Inflammatory macrophage treated with lipopolysaccharide for 4 hours (primary cell): ENCODE measurements around the gene UBE2U.
"Not testable (repeated sequence)": the region's sequence is repeated elsewhere in the genome, so short reads cannot be mapped to it uniquely, and the experiment has no call there.

Source experiments
- DNase-seq: peaks from one replicate; pipeline ENCODE4 v3.0.0-alpha.2; 2020

Gene UBE2U

DNA sequence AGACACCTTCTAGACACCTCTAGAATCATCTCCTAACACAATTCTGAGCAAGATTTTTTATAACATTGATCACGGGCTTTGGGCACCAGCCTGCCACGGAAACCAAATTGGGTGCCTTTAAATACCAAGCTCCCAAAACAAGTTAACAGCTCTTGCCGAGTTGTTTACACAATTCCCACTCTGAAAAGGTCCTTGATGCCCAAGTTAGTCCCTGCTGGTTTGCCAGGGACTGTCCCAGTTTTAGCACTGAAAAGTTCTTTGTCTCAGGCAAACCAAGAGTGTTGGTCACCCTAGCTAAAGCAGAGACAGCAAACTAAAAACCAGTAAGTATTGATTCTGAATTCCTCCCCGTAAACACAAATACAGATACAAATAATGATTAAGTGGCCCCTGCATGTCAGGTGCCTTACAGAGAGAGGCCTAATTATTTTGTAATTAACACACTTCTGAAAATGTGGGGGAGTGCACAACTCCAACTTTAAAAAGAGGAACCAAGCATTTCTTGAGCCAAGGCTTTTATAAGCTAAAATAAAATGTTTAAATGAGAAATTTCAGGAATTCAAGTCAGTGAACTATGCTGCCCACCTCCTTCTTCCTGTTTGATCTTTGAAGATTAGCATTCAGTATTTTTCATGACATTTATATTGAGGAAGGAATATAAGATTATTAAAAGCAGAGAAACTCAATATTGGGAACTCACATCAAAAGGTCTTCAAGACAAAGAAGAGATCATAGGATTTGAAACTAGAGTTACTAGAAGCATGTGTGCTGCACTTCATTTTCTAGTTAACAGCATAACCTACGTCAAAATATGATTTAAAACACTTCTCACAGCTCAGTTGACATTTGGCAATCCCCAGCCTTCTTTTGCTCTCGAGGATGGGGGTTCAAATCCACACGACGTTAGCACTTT is 9.0 kb upstream of the UBE2U start:
- DNase-seq, result peak; percentile 13

DNA sequence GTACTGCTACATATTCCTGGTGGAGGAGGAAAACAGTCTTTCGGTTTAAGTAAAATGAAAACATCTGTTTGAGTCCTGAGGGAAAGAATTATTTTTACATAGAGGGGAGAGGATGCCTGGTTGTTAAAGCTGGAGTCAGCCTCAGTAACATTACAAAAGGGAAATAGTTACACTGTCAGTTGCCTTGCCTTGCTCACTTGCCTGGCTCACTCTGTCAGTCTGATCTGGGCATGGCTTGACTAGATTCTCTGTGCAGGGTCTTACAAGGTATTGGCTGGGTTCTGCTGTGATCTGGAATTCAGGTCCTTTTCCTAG is 8.4 kb upstream of the UBE2U start:
- DNase-seq, result no peak

GRCh38 chr1:64196074-64196870 is 7.2 kb upstream of the UBE2U start:
- DNase-seq, result no peak

- no peak for DNase-seq
Observed at GRCh38 chr1:64197076-64197475, 6.3 kb upstream of the UBE2U start.

DNA sequence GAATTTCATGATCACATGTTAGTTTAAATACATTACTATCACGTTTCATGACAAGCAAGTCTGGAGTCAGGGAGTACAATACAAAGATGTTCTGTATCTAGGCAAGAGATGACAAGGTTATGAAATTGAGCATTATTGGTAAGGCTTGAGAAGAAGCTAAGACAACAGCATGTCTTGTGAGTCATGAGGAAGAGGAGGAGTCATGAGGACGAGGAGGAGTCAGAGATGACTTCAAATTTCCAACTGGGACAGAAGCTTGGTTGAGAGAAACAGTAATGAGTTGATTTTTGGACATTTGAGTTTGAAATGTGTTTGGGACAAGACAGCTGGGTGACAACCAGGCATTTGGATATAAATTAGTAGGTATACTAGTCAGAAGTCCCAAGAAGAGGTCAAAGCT is 4.3 kb upstream of the UBE2U start:
- DNase-seq, result peak; percentile 24

- no peak for DNase-seq
Observed at GRCh38 chr1:64200064-64200463, 3.4 kb upstream of the UBE2U start.

DNA sequence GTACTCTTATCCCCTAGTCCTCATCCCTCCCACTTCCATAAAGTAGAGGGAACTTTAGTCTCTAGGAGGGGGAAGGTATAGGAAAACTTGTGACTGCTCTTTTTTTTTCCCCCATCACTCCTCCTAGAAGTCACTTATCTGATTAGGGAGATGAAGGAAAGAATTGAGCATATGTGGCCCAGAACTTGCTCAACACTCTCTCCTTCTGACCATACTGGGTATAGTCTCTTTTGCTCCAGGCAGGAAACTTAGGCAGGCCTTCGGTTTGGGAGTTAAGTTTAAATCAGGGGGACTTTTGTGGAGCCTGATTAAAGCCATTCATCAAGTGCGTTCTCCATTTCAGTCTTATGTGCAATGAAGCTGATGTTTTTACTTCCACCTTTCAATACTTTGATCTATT is 5.8 kb downstream of the UBE2U start:
- DNase-seq, result no peak

GRCh38 chr1:64212031-64212430 is 8.6 kb downstream of the UBE2U start:
- no peak for DNase-seq

- no peak for DNase-seq
Observed at GRCh38 chr1:64215576-64215975, 12.2 kb downstream of the UBE2U start.

GRCh38 chr1:64220241-64220640 is 16.8 kb downstream of the UBE2U start:
- no peak for DNase-seq

DNA sequence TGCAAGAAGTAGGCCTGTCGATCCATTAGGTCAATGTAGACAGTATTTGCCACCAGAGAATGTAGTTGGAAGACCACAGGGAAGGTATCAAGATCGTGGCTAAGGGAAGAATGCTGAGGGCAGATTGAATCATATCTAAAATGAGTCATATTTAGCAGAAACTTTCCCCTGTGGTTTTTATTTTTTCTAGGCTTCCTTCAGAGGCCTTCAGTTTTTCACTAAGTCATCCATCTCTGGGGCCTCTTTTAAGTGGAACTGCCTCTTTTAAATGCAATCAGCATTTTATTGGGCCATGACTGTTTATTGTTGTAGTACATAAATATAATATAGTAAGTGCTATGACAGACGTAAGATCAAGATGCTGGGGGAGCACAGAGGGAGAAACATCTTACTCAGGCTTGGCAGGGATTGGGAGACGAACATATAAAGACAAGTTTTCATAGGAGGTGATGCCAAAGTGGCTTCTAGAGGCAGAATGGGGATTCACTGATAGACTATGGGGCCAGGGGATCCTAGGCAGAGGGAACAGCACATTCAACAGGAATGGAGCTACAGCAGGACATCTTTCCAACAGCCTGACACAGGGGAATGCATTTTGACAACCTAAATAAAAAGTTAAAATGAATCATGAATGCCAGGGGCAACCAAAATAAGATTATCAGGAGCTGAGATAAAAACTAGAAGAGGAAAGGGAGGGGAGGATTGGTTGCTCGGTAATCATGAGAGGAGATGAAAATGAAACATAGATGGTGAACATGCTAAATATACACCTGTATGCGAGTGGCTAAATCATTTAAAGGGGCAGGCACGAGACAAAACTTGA is 20.1 kb downstream of the UBE2U start:
- peak; percentile 12 for DNase-seq

- DNase-seq, result not testable (repeated sequence)
Observed at GRCh38 chr1:64224236-64224635, 20.8 kb downstream of the UBE2U start.

- DNase-seq, result no peak
Observed at GRCh38 chr1:64228167-64228957, 24.9 kb downstream of the UBE2U start.

- DNase-seq, result no peak
Observed at GRCh38 chr1:64229307-64229706, 25.9 kb downstream of the UBE2U start.

DNA sequence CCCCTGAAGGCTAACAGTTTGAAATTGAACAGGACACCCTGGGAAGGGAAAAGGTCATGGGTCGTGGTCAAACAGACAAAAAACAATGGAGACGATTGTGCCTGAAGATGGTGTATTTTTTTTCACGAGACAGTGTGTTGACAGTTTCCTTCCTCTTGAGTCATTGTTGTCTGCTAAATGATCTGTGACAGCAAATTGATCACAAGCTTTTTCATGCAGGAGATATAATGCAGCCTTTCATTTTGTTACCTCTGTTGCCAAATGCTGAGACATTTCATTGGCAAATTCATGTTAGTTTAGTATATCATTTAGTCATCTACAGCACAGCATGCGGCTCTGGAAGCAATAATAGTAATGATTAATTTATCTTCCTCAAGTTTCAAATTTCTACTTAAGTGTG is 27.7 kb downstream of the UBE2U start:
- DNase-seq, result peak; percentile 14

DNA sequence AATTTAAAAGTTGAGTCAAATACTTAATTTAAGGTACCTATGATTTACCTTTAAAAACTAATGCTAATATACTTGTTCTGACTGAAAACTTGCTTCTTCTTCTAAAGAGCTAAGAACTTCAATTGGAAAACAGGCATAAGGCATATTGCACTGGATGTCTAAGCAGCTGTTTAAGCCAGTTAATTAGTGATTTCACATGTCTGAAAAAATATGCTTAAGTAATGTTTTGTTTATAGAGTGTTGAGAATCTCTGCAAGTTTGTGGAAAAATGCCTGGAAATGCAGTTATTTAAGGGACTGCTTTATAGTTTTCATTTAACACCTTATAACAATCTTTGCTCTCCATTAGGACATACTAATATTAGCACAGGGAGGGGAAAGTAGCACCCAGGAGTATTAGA is 28.2 kb downstream of the UBE2U start:
- DNase-seq, result no peak

DNA sequence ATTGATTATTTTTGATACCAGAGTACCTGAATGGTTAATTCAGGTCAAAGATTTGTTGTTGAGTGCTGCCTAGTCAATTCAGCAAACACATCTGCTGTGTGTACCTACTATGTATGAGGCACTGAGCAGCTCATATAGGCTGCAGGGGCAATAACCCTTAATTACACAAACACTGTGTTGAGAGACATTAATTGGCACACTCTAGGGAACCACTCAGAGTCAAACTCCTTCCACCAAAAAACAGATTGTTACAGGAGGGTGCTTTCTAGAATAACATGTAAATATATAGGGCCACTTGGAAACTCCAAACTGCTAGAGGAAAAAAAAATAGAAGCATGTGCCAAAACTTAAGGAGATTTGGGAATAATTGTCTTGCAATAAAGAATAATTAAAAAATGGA is 31.3 kb downstream of the UBE2U start:
- no peak for DNase-seq

DNA sequence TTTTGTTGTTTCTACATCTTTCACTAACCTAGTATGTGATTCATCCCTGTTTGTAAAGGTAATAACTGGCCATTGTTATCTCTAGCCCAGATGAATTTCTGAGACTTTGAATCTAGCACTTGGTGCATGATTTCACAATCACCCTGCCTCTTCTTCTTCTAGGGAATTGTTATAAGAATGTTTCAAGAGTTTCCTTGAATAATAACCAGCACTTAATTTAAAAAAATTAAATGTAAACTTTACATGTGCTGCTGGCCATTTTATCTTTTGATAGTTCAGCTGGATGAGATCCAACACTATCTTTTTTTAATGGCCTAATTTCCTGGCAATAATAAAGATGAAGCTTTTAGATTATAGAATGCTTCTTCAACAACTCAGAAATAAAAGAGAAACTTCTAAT is 31.8 kb downstream of the UBE2U start:
- DNase-seq, result no peak

- no peak for DNase-seq
Observed at GRCh38 chr1:64235910-64236309, 32.5 kb downstream of the UBE2U start.

GRCh38 chr1:64236541-64236954 is 33.1 kb downstream of the UBE2U start:
- DNase-seq, result no peak

DNA sequence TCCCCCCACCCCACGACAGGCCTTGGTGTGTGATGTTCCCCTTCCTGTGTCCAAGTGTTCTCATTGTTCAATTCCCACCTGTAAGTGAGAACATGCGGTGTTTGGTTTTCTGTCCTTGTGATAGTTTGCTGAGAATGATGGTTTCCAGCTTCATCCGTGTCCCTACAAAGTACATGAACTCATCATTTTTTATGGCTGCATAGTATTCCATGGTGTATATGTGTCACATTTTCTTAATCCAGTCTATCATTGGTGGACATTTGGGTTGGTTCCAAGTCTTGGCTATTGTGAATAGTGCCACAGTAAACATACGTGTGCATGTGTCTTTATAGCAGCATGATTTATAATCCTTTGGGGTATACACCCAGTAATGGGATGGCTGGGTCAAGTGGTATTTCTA is 36.1 kb downstream of the UBE2U start:
- DNase-seq, result not testable (repeated sequence)

DNA sequence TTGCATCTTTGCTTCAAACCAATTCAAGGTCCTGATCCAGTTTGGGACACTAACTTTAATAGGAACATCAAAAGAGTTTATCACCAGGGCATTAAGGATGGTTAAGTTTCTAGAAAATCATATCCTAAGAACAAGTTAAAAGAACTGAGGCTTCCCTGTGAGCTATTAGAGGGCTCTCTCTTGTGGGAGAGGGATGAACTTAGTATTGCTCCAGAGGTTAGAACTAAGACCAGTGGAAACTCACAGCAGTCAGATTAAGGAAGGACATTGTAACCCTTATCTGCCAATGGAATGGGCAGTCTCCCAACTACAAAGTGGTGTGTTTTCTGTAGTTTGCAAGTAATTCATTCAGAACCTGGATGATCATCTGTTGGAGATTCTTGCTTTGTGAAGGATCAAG is 36.8 kb downstream of the UBE2U start:
- no peak for DNase-seq

DNA sequence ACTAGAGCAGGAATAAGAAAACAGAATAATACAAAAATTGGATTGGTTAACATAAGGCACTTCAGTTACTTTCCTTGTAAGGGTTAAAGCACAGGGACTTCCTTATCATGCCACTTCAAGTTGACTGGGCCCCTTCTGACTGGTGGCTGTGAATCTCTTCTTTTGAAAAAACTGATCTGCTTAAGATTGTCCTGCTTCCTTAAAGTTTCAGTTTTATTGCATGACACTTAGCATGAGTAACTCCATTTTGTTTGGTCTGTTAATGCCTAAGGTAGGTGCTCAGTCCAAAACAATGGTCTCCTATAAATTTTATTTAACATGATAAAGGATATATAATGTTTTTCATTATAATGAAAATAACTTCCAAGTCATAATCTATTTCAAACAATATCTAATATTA is 37.6 kb downstream of the UBE2U start:
- no peak for DNase-seq
